T-helper 2 cell treated with Interferon-gamma antibody and Interleukin-4, amounts not matched to agents 5 μg/mL and 100 μg/mL, for 36 hours (primary cell): Measurements from ENCODE around the gene RBM7.

Experiments used
- DNase-seq: peaks from one replicate; pipeline ENCODE4 v3.0.0; 2021; ENCODE audit warnings: low spot score
- H3K27ac Mint-ChIP-seq: one replicate; pipeline ENCODE4 v1.8.0; 2021; ENCODE audit warnings: mild to moderate bottlenecking, mixed read lengths
- H3K27me3 Mint-ChIP-seq: one replicate; pipeline ENCODE4 v1.8.0; 2021; ENCODE audit warnings: low read depth, mixed read lengths
- H3K36me3 Mint-ChIP-seq: one replicate; pipeline ENCODE4 v1.8.0; 2021; ENCODE audit warnings: low read depth, mixed read lengths
- H3K4me1 Mint-ChIP-seq: one replicate; pipeline ENCODE4 v1.8.0; 2021; ENCODE audit warnings: low read depth, mixed read lengths
- H3K4me3 Mint-ChIP-seq: one replicate; pipeline ENCODE4 v1.8.0; 2022; ENCODE audit warnings: mild to moderate bottlenecking, moderate library complexity, mixed read lengths
- H3K9me3 Mint-ChIP-seq: one replicate; pipeline ENCODE4 v1.8.0; 2021; ENCODE audit warnings: mixed read lengths

The RBM7 gene

DNA sequence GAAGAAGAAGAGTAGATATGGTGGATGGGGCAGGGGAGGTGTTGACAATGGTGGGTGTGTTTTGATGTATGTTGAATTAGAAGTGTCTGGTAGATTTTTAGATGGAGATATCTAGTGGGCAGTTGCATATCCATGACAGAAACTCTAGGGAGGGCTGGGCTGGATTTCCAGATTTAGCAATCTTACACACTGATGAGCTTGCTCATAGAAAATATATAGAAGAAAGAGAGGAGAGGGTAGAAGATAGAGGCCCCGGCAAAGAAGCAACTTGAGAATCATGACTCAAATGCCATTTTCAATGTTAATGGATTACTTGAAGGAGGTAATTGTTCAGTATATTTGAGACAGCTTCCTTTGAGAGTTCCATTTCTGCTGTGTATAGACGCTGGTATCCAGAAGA is 47.0 kb downstream of the RBM7 start:
- no peaks in the 10 kb centered on the region for H3K27me3 Mint-ChIP-seq
- H3K9me3 Mint-ChIP-seq: no peaks in the 10 kb centered on the region
- H3K4me3 Mint-ChIP-seq: no peak overlapping the region
- H3K27ac Mint-ChIP-seq: no peak overlapping the region
- H3K36me3 Mint-ChIP-seq: peaks cover 36% of the 10 kb centered on the region
- DNase-seq: no peak
- H3K4me1 Mint-ChIP-seq: peaks cover 7% of the 10 kb centered on the region

DNA sequence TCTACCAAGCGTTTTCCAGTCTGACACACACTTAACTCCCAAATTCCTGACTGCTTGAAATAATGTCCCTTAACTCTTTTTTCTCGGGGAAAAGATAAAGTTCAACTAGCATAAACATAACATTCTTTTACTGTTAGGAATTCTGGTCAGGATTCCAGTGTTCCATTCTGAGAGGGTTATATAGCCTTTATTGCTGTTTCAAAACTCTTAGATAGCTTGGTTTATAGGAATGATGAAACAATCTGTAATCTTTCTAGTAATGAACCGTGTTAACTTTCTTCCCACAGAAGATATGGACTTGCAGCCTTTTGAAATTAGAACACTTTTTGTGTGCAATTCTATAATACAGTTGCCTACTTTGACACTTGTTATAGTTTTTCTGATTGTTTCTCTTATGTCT is 47.4 kb downstream of the RBM7 start:
- DNase-seq: no peak
- peaks cover 7% of the 10 kb centered on the region for H3K4me1 Mint-ChIP-seq
- no peaks in the 10 kb centered on the region for H3K27me3 Mint-ChIP-seq
- H3K9me3 Mint-ChIP-seq: no peaks in the 10 kb centered on the region
- no peak overlapping the region for H3K4me3 Mint-ChIP-seq
- no peak overlapping the region for H3K27ac Mint-ChIP-seq
- H3K36me3 Mint-ChIP-seq: peaks cover 36% of the 10 kb centered on the region

DNA sequence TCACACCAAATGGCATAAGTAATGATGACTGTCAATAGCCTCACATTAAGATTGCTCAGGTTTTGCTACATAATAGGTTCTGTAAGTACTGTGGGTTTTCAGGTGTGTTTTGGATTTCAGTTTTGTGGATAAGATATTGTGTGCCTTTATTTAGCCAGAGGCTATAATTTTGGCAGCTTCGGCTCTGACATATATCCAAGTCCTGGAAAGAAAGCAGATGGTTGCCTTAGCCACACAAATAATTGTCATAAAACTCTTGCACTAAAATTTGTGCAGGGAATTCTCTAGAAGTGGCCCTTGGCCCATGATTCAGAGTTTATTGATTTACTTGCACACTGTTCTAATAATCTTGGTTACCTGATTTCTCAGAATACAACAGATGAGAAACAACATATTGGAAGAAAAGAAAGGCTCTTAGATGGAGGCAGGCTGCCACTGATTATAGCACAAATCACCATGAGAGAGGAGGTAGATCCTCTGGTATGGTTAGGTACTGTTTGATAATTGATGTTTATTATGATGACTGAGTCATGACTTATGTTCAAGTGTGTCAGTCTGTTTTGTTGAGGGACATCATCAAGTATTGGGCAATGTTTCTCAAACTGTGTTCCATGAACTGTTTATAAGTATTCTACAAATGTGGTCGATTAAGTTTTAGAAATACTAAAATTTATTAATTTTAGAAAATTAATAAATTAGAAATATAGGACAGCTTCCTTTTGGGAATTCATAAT is 48.5 kb downstream of the RBM7 start:
- Mint-ChIP-seq H3K9me3 (no peaks in the 10 kb centered on the region), H3K27me3 (no peaks in the 10 kb centered on the region), H3K27ac (no peak overlapping the region), H3K36me3 (peaks cover 32% of the 10 kb centered on the region), H3K4me3 (no peak overlapping the region), H3K4me1 (peaks cover 6% of the 10 kb centered on the region)
- DNase-seq: no peak

- no peaks in the 10 kb centered on the region for H3K27me3 Mint-ChIP-seq
- H3K36me3 Mint-ChIP-seq: peaks cover 23% of the 10 kb centered on the region
- no peak overlapping the region for H3K27ac Mint-ChIP-seq
- no peaks in the 10 kb centered on the region for H3K9me3 Mint-ChIP-seq
- H3K4me1 Mint-ChIP-seq: peaks cover 2% of the 10 kb centered on the region
- no peak for DNase-seq
- H3K4me3 Mint-ChIP-seq: no peak overlapping the region
Measured at GRCh38 chr11:114449845-114450244, 49.4 kb downstream of the RBM7 start.

DNA sequence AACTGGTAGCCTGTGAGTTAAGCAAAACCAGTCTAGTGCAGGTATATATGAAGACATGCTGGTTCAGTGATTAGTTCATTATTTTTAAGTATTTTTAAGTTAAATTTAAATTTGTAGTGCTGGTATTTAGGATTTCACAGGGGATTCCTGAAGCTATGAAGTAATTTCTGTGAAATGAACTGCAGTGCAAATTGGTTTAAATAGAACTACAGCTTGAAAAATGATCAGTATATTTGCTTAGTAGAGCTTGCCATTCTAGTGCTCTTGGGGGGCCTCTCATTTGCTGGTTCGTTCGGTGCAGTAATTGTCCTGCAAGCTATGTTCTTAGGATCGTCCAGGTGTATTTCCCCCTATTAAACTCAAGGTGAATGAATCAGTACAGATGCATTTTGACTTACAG is 51.9 kb downstream of the RBM7 start:
- no peaks in the 10 kb centered on the region for H3K27me3 Mint-ChIP-seq
- no peak for DNase-seq
- no peaks in the 10 kb centered on the region for H3K4me1 Mint-ChIP-seq
- no peaks in the 10 kb centered on the region for H3K9me3 Mint-ChIP-seq
- H3K27ac Mint-ChIP-seq: no peak overlapping the region
- H3K36me3 Mint-ChIP-seq: peaks cover 11% of the 10 kb centered on the region
- no peak overlapping the region for H3K4me3 Mint-ChIP-seq
